Nephron progenitor cell (in vitro differentiated cells): ENCODE results near the gene CASP1.
"Not testable (repeated sequence)": the region's sequence is repeated elsewhere in the genome, so short reads cannot be mapped to it uniquely, and the experiment has no call there.

ENCODE experiments used
- DNase-seq: peaks from one replicate; pipeline ENCODE4 v3.0.0; 2021
- H3K27ac Mint-ChIP-seq: 2 replicates; pipeline ENCODE4 v1.8.0; 2021; ENCODE audit warnings: mild to moderate bottlenecking, moderate library complexity, mixed read lengths
- H3K27me3 Mint-ChIP-seq: 2 replicates; pipeline ENCODE4 v1.8.0; 2021; ENCODE audit warnings: mild to moderate bottlenecking, low read depth, mixed read lengths; ENCODE audit not compliant: poor library complexity
- H3K36me3 Mint-ChIP-seq: 2 replicates; pipeline ENCODE4 v1.8.0; 2021; ENCODE audit warnings: low read depth, mixed read lengths
- H3K4me1 Mint-ChIP-seq: 2 replicates; pipeline ENCODE4 v1.8.0; 2021; ENCODE audit warnings: mixed read lengths
- H3K4me3 Mint-ChIP-seq: 2 replicates; pipeline ENCODE4 v1.8.0; 2021; ENCODE audit warnings: mild to moderate bottlenecking, moderate library complexity, mixed read lengths
- H3K9me3 Mint-ChIP-seq: 2 replicates; pipeline ENCODE4 v1.8.0; 2021; ENCODE audit warnings: mild to moderate bottlenecking, moderate library complexity, mixed read lengths
- TF ChIP-seq, protein P1 (sequence below): fragments of 200-600 bp; sonication (generic); IDR thresholded peaks from 2 replicates; pipeline ENCODE4 v1.5.0; 2021; ENCODE audit warnings: antibody characterized with exemption

Gene CASP1

DNA sequence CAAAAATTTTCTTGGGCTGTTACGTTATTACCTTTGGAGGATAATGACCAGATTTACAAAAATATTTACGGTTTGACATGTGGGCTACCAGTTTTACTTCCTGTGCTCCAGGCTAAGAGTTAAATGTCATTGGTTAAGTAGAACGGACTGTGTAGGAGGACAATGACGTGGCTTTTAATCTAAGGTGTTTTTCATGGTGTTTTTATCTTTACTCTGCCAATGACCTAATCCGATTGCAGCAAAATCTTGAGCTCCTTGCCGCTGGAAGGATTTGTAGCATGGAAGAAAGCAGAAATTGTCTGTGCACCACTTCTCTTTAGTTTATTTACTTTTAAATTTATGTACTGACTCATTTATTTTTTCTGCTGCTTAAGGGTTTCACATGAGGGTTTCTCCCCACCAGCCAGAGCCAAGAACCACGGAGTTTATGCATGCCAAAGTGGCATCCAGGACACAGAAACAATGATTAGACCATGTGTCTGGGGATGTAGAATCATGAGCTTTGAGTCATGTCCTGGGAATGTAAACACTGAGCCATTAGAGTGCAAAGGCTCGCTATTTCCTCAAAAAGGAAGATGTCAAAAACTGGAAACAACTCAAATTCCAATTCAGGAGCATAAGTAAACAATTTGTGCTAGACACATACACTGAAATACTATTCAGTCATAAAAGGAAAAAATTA lies 12.1 kb upstream of the CASP1 start:
- TF ChIP-seq, protein P1, sequence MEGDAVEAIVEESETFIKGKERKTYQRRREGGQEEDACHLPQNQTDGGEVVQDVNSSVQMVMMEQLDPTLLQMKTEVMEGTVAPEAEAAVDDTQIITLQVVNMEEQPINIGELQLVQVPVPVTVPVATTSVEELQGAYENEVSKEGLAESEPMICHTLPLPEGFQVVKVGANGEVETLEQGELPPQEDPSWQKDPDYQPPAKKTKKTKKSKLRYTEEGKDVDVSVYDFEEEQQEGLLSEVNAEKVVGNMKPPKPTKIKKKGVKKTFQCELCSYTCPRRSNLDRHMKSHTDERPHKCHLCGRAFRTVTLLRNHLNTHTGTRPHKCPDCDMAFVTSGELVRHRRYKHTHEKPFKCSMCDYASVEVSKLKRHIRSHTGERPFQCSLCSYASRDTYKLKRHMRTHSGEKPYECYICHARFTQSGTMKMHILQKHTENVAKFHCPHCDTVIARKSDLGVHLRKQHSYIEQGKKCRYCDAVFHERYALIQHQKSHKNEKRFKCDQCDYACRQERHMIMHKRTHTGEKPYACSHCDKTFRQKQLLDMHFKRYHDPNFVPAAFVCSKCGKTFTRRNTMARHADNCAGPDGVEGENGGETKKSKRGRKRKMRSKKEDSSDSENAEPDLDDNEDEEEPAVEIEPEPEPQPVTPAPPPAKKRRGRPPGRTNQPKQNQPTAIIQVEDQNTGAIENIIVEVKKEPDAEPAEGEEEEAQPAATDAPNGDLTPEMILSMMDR: no peak
- peaks cover 4% of the 10 kb centered on the region for H3K27me3 Mint-ChIP-seq

DNA sequence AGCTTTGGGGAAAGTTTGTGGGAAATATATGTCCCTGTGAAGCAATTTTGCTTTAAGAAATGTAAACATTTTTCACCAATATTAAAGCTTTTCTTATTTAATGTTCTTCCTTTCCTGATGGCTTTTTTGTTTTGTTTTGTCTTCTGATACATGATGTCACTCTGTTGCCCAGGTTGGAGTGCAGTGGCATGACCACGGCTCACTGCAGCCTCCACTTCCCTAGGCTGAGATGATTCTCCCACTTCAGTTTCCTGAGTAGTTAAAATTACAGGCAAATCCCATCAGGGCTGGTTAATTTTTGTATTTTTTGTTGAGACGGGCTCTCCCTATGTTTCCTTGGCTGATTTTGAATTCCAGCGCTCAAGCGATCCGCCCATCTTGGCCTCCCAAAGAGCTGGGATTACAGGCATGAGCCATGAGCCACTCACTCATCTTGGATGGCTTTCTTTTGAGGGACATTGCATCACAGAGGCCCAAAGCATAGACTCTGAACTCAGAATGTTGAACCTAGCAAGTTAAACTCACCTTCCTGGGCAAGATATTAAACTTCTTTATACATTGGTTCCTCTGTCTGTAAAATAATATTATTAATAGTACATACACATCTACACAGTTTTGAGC lies 10.8 kb upstream of the CASP1 start:
- TF ChIP-seq, protein P1: no peak
- Mint-ChIP-seq H3K27ac (no peak overlapping the region), H3K4me3 (no peak overlapping the region), H3K36me3 (no peaks in the 10 kb centered on the region), H3K9me3 (no peaks in the 10 kb centered on the region), H3K4me1 (peaks cover 10% of the 10 kb centered on the region), H3K27me3 (peaks cover 4% of the 10 kb centered on the region)
- no peak for DNase-seq

More for the DNA sequence above, 12.1 kb upstream of the CASP1 start:
- no peaks in the 10 kb centered on the region for H3K36me3 Mint-ChIP-seq
- H3K4me1 Mint-ChIP-seq: peaks cover 10% of the 10 kb centered on the region
- no peak for DNase-seq
- H3K9me3 Mint-ChIP-seq: no peaks in the 10 kb centered on the region
- no peak overlapping the region for H3K4me3 Mint-ChIP-seq
- H3K27ac Mint-ChIP-seq: peak overlapping the region; percentile 76

DNA sequence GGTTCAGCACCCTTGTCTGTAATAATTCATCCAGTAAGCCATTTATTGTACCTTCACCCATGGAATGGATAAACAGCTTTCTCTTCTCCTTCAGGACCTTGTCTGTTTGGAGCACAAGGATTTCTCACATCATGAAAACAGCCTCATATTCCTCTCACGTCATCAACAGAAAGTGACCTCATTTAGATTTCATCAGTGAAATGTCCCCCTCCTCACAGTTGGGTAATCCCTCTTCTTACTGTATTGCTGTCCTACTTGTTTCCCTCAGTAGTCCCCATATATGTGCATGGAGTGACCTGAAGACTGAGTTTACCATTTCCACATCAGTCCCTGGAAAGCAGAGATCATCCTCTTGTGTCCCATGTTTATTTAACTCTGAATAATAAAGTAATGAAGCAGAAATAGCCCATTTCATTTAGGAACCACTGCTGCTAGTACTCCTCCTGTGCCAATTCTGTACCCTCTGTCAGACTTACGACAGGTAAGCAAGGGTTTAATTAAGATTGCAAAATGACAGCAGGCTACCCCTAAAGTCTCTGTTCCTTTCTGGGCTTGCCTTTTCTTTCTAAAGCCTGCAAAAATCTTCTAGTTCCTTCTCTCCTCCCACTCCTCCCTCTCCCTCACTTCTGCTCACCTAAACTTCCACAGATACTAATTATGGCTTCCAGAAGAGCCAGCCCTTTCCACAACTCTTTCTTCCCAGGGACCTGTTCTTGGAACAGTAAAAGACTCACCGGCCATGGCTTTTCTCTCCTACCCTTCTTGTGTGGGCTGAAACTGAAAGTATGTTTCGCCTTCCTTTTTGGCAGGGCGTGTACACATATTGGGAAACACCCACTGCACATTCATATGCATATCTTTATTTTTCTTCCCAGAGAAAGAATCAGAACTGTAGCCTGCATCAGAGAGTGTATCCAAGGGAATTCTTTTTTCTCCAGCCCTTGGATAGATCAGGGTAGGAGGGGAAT lies 9.9 kb upstream of the CASP1 start, which contains the start of gene CARD16:
CARD16 (minus strand) TSS at position 779 of the 968 bp plus-strand sequence; CDS start at position 741, 38 bp downstream.
- H3K36me3 Mint-ChIP-seq, H3K27ac Mint-ChIP-seq, H3K27me3 Mint-ChIP-seq, H3K9me3 Mint-ChIP-seq, DNase-seq, H3K4me3 Mint-ChIP-seq: not testable (repeated sequence)
- peaks cover 10% of the 10 kb centered on the region for H3K4me1 Mint-ChIP-seq

DNA sequence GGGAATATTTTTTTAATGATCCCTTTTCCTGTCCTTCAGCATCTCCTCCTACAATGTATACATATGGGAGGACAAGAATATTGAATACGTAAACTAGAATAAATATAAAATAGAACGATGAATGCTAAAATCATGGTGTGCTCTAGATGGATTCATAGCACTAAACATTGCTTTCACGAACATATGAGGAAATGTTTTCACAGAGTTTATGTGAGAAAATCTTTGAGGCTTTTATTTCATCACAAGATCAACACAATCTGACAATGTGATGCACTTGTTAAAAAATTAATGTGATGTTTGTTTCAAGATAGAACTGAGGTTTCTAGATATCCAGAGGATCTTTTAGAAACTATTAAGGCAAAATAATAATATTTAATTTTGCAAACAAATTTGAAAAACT lies 7.2 kb upstream of the CASP1 start:
- peaks cover 4% of the 10 kb centered on the region for H3K27me3 Mint-ChIP-seq
- peaks cover 9% of the 10 kb centered on the region for H3K4me1 Mint-ChIP-seq
- H3K36me3 Mint-ChIP-seq: no peaks in the 10 kb centered on the region
- H3K27ac Mint-ChIP-seq: no peak overlapping the region
- H3K4me3 Mint-ChIP-seq: no peak overlapping the region
- no peaks in the 10 kb centered on the region for H3K9me3 Mint-ChIP-seq
- DNase-seq: no peak
- TF ChIP-seq, protein P1: no peak

DNA sequence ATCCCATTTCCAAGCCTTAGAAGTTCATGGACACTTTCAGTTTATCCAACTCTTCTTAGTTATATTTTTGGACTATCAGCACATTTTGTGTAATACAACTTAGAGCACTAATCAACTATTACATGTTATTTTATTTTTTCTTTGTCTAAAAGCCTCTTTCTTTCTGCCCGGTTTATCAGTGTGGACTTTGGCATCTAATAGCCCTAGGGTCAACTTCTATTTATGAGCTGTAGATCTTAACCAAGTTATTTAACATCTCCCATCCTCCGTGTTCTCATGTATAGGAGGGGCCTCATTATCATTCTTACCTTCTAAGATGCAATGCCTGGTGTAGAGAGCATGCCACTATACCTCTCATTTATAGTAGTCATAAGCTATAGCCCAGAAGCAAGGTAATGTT lies 5.8 kb upstream of the CASP1 start:
- Mint-ChIP-seq H3K27me3 (peaks cover 4% of the 10 kb centered on the region), H3K4me1 (no peaks in the 10 kb centered on the region), H3K27ac (no peak overlapping the region), H3K4me3 (no peak overlapping the region), H3K36me3 (no peaks in the 10 kb centered on the region), H3K9me3 (no peaks in the 10 kb centered on the region)
- TF ChIP-seq, protein P1: no peak
- DNase-seq: no peak

DNA sequence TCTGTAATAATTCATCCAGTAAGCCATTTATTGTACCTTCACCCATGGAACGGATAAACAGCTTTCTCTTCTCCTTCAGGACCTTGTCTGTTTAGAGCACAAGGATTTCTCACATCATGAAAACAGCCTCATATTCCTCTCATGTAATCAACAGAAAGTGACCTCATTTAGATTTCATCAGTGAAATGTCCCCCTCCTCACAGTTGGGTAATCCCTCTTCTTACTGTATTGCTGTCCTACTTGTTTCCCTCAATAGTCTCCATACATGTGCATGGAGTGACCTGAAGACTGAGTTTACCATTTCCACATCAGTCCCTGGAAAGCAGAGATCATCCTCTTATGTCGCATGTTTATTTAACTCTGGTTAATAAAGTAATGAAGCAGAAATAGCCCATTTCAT lies 556 bp downstream of the CASP1 start:
- DNase-seq, H3K4me1 Mint-ChIP-seq, H3K27ac Mint-ChIP-seq, H3K27me3 Mint-ChIP-seq, H3K36me3 Mint-ChIP-seq, H3K4me3 Mint-ChIP-seq, H3K9me3 Mint-ChIP-seq: not testable (repeated sequence)
